Measurements from ENCODE around the gene WWP2. TPM values are rescaled to one million over a fixed set of nuclear protein-coding genes. Genes with fewer than 3 reads are reported as not detected.

Gene WWP2
- polyA plus RNA-seq, 4 donors: 38.8 to 54.6 (median 45.8) TPM

DNA sequence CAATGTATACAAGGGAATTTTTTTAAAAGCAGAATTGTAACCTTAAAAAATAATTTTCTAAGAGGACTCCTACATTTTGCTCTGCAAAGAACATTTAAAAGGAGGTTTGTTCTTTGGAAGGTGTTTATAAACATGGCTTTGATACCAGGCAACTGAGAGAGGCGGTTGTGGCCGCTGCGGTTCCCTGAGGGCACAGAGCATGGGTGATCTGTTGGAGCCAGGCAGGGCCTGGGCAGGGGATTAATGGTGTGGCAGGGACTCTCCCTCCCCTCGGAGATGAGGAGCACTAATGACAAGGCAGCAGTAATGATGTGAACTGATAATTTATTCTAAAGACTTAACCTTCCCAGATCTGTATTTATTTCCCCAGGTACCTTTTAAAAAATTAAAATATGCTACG lies 65.4 kb downstream of the WWP2 start:
- DNase-seq (ENCODE audit: low read depth in 4 of 4, low spot score in 2 of 4): no peak

DNA sequence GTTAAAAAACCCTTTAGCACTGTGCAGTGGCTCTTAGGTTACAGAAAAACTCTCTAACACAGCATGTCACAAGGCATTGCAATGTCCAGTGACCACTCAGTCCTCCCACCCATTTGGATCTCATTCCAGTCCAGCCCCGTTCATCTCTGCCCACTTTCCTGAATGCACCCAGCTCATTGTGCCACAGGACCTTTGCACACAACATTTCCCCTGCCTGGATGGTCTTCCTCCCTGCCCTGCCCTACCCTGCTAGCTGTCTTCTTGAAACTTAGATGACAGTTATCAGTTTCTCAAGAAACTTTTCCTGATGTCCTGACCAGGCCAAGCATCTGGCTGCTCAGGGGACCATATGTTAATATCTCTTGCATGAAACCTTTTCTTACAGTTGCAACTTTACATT lies 67.2 kb downstream of the WWP2 start:
- DNase-seq (ENCODE audit: low read depth in 4 of 4, low spot score in 2 of 4): no peak

DNA sequence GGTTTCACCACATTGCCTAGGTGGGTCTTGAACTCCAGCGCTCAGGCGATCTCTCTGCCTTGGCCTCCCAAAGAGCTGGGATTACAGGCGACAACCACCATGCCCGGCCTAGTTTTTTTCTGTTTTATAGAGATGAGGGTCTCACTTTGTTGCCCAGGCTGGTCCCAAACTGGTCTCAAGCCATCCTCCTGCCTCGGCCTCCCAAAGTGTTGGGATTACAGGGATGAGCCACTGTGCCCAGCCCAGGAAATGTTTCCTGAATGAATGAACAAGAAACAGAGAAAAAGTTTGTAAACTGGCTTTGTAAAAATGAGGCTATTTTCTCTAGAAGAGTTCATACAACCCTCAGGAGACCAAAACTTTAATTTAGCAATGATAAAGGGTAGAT lies 68.0 kb downstream of the WWP2 start:
- DNase-seq (ENCODE audit: low read depth in 4 of 4, low spot score in 2 of 4): no peak

- no peak for DNase-seq (ENCODE audit: low read depth in 4 of 4, low spot score in 2 of 4)
Observed at GRCh38 chr16:69830534-69831211, 68.5 kb downstream of the WWP2 start.

DNA sequence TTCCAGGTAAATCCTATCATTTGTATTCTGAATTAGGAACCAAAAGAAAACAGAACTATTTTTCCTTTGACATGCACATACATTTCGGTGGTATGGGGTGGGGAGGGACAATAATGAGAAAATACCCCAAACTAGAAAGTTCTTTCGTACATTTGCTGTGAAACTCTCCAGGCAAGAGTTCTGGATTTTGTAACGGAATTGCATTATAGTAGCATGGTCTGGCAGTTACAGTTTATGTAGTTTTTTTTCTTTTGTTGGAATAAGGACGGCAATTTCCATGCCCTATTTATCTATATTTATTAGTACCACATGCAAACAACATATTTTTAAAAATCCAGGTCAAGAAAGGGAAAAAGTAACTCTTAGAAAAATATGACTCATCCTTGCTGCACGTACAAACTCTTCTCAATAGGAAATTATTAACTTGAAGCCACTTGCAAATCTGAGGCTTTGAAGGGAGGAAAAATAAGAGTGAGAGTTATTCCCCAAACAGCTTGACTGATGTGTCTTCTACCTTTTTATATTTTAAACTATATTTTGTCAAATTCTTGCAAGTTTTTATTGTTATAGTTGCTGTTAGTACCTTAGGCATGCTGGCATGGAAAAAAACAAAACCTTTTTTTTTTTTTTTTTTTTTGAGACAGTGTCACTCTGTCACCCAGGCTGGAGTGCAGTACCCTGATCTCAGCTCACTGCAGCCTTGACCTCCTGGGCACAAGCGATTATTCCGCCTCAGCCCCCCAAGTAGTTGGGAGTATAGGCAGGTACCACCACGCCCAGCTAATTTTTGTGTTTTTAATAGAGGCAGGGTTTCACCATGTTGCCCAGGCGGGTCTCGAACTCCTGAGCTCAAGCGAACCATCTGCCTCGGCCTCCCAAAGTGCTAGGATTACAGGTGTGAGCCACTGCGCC lies 69.3 kb downstream of the WWP2 start:
- no peak for DNase-seq (ENCODE audit: low read depth in 4 of 4, low spot score in 2 of 4)

DNA sequence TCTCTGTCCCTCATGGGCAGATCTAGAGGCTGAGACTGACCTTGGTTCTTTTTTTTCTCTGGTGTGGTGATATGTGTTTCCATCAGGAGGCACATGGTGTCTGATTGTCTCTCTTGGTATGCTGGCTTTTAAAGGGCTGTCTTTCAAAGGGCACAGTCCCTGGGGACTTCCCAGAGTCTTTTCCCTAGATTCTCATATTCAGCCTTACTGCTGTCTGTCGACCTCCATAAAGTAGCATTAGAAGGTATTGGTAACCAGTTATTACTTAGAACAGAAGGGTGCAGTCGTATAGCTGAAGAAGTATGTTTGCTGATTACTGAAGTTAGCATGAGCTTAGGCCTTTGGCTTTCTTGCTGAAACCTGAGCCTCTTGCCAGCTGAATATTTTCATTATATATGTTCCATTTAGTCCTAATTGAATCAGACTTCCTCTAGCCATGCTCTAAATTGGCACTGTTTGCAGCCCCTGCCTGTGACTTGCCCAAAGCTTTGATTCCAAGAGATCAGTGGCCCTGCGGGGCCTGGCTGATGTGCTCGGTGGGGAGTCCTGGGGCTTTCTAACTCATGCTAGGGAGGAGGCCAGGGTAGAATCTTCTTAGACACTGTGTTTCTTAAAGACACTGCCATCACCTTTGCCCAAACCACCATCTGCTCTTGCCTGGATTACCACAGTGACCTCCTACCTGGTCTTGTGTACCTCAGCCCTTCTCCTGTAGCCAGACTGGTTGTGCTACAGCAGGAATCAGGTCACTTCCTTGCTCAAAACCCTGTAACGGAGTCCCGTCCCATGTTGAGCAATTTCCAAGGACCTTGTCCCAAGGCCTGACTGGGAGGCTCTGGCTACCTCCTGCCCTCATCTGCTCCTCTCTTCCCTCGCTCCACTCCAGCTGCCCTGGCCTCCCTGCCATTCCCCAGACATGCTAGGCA lies 71.5 kb downstream of the WWP2 start:
- DNase-seq (ENCODE audit: low read depth in 4 of 4, low spot score in 2 of 4): no peak

- no peak for DNase-seq (ENCODE audit: low read depth in 4 of 4, low spot score in 2 of 4)
Observed at GRCh38 chr16:69834807-69835466, 72.8 kb downstream of the WWP2 start.

GRCh38 chr16:69836257-69836656 lies 74.1 kb downstream of the WWP2 start:
- no peak for DNase-seq (ENCODE audit: low read depth in 4 of 4, low spot score in 2 of 4)

DNA sequence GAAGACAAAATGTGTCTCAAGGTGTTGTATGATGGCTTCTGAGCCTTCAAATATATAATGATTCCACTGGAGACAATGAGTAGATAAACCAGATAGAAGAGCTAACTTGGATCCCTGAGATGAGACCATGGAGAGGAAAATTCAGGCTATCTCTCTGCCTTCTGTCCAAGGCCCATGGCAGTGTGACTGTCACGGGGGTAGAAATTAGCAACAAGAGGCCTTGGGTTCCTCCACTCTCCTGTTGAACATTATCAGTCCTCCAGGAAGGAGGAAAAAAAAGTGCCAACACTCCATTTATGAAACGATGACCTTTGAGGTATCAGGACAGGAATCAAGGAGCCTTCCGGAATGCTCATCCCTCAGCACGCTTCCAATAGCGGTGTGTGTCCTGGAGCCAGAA lies 75.2 kb downstream of the WWP2 start:
- DNase-seq (ENCODE audit: low read depth in 4 of 4, low spot score in 2 of 4): no peak

- DNase-seq (ENCODE audit: low read depth in 4 of 4, low spot score in 2 of 4): no peak
Observed at GRCh38 chr16:69838489-69838888, 76.4 kb downstream of the WWP2 start.

DNA sequence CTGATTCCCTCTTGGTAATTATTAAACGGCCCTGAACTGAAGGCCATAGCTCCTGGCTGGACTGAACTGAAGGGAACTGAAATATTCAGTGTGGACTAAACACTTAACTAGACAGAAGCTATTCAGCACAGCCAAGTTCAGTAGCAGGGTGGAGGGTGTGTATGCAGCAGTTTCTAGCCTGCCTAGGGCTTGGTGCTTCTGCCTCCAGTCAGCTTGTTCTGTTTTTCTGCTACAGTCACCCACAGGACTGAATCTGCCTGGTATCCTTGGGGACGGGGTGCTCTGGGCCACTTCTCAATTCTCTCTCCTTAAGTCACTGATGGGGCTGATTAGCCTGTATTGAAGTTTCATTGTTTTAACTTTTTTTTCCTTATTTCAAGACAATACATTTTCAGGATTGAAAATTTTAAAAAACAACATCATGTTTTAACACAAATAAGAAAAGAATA lies 77.1 kb downstream of the WWP2 start:
- DNase-seq (ENCODE audit: low read depth in 4 of 4, low spot score in 2 of 4): no peak

- no peak for DNase-seq (ENCODE audit: low read depth in 4 of 4, low spot score in 2 of 4)
Observed at GRCh38 chr16:69839798-69840409, 77.8 kb downstream of the WWP2 start.

- DNase-seq (ENCODE audit: low read depth in 4 of 4, low spot score in 2 of 4): no peak
Observed at GRCh38 chr16:69840975-69841374, 78.8 kb downstream of the WWP2 start.

DNA sequence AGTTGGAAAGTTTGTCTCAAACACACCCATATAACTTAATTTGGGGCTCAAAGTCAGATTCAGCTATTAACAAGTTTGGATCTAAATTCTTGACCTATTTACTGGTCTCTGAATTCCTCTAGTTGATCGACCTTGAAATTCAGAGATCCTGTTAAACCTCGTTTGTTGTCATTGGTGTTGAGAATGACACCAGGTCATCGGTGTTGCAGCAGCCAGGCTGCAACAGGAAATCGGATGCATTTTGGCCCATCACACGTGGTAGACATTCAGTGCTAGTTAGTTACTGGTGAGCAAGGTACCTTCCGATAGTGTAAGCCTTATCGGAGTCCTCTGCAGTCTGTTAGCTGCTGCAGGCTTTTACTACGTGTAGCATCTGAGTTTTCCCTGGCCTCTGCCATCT lies 82.3 kb downstream of the WWP2 start:
- DNase-seq (ENCODE audit: low read depth in 4 of 4, low spot score in 2 of 4): no peak

GRCh38 chr16:69845181-69845580 lies 83.0 kb downstream of the WWP2 start:
- no peak for DNase-seq (ENCODE audit: low read depth in 4 of 4, low spot score in 2 of 4)

- DNase-seq (ENCODE audit: low read depth in 4 of 4, low spot score in 2 of 4): no peak
Observed at GRCh38 chr16:69847643-69848042, 85.5 kb downstream of the WWP2 start.

- no peak for DNase-seq (ENCODE audit: low read depth in 4 of 4, low spot score in 2 of 4)
Observed at GRCh38 chr16:69848637-69849545, 86.8 kb downstream of the WWP2 start.

DNA sequence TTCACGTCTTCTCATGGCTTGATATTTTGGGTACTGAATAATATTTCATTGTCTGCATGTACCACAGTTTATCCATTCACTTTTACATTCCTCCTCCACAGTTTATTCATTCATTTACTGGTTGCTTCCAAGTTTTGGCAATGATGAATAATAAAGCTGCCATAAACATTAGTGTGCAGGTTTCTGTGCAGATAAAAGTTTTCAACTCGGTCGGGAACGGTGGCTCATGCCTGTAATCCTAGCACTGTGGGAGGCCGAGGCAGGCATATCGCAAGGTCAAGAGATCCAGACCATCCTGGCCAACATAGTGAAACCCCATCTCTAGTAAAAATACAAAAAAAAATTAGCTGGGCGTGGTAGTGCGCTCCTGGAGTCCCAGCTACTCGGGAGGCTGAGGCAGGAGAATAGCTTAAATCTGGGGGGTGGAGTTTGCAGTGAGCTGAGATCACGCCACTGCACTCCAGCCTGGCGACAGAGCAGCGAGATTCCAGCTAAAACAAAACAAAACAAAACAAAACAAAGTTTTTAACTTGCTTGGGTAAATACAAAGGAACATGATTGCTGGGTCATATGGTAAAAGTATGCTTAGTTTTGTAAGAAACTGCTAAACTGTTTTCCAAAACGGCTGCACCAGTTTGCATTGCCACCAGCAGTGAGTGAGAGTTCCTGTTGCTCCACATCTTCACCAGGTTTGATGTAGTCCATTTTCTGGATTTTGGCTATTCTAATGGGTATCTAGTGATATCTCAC lies 89.5 kb downstream of the WWP2 start:
- DNase-seq (ENCODE audit: low read depth in 4 of 4, low spot score in 2 of 4): no peak

Data from left renal cortex interstitium (tissue), 4 donors.